CD4-positive, alpha-beta T cell treated with Interleukin-12 subunit alpha and Interleukin-12 subunit beta, for 1 hour (primary cell): ENCODE data around the gene TMPRSS5.
"Not testable (repeated sequence)": the region's sequence is repeated elsewhere in the genome, so short reads cannot be mapped to it uniquely, and the experiment has no call there.

Source experiments
- DNase-seq: peaks from one replicate; pipeline ENCODE4 v3.0.0-alpha.2; 2020

TMPRSS5 gene

DNA sequence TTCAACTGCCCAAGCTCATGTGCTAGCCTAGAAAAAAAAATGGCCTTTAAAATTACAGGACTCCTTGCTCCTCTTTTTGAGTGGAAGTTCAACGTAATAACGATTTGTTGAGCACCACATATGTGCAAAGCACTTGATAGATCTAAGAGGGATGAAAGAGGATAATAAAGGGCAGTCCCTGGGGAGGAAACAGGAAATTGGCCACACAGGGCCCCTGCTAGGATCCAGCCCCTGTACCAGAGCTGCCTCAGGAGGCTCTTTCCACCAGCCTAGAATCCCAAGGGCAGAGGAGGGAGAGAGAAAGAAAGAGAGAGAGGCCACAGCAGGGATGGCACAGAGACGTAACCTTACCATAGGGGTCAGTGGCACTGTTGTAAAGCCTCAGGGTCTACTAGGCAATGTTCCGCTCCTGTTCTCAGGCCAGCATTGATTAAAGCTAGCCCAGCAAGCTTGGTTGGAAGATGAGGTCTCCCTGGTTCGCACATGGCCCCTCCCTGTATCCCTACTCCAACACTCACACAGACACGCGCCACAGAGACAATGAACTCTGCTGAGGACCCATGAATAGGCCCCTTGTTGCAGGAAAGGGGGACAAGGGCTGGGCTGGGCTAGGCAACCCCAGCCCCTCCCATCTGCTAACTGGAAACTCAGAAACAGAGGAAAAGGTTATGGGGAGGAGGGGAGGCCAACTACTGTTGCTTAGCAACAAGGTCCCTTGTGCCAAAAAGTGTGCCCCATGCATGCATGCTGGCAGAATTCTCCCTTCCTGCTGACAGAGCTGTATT, at the start of gene TMPRSS5:
Gene TMPRSS5 (minus strand): TSS at position 438 of the 785 bp plus-strand sequence. CDS start 84 bp downstream, at position 354.
- no peak for DNase-seq

DNA sequence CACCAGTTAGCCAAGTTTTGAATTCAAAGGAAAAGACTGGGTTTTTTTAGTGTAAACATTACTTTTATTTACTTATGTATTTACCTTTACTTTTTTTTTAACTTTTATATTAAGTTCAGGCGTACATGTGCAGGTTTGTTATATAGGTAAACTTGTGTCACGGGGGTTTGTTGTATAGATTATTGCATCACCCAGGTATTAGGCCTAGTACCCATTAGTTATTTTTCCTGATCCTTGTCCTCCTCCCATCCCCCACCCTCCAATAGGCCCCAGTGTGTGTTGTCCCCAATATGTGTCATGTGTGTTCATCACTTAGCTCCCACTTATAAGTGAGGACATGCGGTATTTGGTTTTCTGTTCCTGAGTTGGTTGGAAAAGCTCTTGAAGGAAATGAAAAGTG, 46.8 kb upstream of the TMPRSS5 start:
- no peak for DNase-seq

DNA sequence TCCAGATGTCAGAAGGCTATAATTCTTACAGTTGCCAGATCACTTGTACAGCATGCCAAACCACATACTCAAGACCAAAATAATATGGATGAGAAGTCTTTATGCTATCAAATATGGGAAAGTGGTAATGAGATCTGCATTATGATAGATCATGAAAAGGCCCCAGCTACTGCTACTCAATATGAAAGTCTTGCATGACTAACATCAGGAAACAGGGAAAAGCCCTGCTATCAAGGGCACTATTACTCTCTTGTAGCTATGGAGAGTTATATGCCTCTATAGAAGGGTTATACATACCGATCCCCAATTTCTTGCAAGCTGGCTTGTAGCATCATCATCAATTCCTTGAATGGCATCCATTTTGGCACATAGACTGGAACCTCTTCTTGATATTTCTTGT, 30.2 kb upstream of the TMPRSS5 start:
- no peak for DNase-seq

DNA sequence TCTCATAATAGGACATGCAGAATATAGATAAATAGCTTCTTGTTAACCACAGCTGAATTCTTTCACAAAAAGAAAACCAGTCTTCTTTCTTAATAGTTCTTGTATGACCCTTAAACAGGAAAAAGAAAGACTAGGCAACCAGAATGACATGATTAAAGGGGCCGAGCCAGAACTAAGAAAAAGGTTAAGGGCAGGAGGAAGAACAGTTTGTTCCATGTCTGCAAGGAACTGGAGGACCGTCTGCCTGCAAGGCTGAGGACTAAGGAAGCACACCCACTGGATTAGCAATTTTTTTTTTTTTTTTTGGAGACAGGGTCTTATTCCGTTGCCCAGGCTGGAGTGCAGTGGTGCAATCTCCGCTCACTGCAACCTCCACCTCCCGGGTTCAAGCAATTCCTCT, 26.0 kb upstream of the TMPRSS5 start:
- DNase-seq: no peak

DNA sequence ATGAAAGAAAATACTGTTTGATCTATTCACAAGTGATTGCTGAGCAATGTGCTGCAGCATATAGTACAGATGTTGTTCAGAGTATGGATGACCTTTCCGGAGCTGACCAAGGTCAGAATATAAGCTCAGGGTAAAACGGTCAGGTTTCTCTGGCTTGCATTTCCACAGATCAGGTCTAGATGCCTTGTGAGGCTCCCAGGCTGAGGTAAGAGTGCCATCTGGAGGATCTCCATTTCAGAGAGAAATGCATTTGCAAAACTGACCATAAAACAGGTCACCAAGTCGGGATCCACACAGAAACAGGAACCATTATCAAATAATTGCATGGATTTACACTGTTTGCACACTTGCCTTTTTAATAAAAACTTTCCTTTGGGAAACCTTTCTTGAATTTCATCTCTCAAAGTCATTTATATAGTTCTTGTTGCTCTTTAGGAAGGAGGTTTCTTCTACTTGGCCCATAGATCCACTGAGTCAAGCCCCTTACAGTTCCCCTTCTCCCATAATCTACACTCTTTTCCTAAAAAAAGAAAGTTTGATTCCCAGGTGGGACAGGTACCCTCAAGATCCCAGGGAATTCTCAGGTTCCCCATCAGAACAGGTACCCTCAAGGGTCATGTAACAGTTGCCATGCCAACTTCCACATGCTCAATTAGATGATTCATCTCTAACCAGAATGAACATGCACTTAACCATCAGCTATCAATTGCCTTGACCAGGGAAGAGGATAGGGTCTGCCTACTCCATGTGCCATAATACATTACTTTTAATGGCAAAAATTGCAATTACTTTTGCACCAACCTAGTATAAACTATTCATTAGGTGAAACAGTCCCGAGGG, 25.0 kb upstream of the TMPRSS5 start:
- DNase-seq: no peak

DNA sequence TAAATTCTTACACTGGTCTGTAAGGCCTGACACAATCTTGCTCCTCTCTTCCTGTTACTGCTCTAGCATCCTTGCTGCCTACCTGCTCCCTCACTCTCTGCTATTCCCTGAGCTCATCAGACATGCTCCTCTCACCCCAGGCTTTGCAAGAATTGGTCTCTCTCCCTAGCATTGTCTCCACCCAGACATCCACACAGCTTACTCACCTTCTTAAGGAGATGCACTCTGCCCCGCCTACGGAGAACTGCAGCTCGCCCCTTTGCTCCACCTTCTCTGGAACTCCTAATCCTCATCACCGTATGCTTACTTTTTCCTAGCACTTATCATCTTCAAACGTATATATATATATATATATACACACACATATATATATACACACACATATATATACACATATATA, 23.3 kb upstream of the TMPRSS5 start:
- no peak for DNase-seq

DNA sequence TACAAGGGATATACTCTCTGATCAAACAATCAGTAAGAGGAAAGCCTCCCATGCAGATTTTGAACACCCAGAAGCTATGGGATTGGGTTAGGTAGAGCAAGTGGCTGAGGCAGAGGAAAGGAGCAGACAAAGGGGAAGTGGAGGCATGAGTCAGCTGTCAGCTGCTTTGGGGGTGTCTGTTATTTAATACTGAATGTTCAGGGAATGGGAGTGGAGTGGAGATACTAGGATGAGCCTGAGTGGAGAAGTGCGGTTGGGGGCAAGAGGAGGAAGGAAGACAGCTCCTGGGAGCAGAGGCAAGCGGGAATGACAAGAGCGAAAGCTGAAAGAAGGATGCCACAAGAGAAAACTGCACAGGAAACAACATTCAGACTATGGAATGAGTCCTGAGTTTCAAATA, 22.7 kb upstream of the TMPRSS5 start:
- DNase-seq: no peak

DNA sequence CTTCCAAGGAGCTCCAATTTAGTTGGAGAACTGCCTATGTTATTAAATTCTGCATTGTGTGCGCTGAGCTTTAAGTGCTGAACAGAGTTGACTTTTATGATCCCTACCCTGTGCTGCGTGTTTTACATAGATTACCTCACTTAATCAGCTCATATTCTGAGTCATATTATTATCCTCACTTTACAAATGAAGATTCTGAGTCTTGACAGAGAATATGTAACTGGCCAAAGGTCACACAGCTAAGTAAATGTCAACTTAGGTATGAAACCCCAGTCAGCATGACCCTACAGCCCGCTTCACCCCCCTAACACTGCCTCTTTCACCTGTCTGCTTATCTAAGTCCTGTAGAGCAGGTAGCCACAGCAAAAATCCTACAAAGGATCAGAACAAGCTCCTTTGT, 19.8 kb upstream of the TMPRSS5 start:
- DNase-seq: no peak

DNA sequence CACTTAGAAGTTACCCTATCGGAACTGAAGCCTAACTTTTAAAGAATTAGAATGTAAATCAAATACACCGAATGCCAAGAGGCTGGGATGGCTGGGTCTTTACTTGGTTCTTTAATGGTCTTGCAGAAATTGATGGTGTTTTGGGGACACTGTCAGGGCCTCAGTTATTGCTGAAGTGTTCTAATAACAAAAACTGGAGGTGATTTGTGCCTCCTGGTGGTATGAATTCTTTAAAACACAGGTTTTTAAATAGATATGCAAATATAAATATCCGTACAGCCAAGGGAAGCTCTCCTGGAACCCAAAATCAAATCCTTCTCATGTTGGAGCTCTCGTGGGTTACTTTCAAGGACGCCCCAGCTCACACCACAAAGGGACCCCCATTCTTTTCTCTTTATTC, 19.3 kb upstream of the TMPRSS5 start:
- DNase-seq: no peak

DNA sequence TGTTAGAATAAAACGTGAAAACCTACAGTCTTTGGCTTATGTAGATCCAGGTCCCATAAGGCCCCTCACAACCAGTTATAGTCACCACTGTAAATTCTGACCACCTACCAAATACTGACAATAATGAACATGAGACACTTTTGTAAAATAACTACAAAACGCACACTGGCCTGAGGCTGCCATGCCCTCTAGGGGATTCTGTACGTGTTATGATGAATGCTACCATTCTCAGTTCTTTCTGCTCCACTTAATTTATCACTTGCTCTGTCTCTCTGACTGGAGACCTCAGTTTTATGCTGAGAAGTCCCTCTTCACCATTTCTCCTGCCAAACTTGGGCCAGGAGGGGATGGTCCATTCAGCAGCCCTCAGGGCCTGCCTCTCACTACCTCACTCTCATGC, 18.7 kb upstream of the TMPRSS5 start:
- no peak for DNase-seq

DNA sequence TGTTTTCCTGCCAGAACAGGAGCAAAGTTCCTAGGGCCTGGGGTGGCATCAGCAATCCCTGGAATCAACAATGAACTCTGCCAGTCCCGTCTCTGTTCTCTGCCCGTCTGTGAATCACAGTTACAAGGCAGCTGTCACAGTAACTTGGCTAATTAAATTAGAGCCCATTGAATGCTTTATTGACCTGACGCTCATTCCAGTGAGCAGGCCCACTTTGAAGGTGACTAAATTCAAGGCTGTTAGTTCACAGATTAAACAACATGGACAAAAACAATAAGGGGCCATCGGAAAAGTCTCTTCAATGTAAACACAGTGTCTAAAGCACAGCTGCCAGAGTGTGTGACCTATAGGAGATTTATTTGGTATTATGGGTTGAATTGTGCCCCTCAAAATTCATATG, 17.7 kb upstream of the TMPRSS5 start:
- DNase-seq: no peak

DNA sequence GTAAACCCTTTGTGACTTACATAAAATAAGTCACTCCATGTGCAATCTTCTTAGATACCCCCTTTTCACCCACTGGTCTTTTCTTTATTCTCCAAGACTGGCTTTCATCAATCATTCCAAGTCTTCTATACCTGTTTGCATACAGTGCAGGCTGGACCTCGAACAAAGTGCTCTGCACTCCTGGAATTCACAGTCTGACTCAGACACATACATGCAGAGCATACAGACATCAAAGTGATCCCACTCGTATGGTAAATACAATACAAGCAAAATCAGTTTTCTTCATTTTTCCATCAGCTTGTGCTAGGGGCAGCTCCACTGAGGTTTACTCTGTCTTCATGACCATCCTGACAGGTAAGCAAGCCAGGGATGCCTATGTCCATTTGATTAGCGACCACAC, 16.8 kb upstream of the TMPRSS5 start:
- no peak for DNase-seq

DNA sequence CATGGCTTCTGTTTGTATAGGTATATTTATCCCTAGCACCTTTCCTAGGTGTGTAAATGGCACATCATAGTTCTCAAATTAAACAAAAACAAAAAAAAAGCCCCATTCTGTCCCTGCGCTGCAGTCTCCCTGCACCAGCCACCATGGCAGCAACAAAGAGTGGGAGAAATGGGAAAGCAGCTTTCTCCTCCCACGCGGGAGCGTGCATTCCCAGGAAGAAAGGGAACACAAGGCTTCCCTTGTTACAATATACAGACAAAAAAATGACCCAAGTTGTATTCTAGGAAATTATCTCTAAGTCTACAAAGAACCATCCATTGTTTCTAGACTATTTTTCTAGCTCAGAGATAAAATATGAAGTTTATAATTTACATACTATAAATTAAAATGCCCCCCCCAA, 16.1 kb upstream of the TMPRSS5 start:
- DNase-seq: no peak

DNA sequence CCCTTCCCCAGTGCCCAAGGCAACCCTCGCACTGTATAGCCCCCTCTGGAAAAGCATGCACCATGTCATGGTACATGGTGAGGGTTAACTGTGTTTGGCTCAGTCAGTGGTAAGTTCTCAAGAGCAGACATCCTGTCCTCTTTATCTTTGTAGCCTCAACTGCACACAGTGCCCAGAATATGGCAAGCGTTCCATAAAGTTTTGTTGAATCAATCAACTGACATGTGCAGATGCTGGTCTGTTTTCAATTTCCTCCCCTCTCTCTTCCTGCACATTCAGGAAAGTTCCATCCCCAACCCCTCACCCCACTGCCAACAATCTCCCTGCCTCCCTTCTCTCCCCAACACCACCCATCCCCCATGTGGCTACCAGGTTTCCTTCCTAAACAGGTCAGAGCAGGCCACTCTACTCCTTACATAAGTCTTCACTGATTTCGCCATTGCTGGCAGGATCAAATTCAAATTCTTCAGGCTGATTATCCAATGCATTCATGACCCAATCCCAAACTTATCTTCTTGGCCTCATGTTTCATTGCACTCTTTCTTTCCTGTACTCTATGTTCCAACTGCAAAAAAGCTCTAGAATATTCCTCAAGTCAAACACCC, 15.5 kb upstream of the TMPRSS5 start:
- DNase-seq: no peak

DNA sequence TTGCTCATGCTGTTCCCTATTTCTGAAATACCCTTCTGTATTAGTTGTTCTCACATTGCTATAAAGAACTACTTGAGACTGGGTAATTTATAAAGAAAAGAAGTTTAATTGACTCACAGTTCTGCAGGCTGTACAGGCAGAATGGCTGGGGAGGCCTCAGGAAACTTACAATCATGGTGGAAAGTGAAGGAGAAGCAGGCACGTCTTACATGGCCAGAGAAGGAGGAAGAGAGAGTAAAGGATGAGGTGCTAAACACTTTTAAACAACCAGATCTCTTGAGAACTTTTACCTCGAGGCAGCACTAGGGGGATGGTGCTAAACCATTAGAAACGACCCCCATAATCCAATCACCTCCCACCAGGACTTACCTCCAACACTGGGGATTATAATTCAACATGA, 14.4 kb upstream of the TMPRSS5 start:
- not testable (repeated sequence) for DNase-seq

DNA sequence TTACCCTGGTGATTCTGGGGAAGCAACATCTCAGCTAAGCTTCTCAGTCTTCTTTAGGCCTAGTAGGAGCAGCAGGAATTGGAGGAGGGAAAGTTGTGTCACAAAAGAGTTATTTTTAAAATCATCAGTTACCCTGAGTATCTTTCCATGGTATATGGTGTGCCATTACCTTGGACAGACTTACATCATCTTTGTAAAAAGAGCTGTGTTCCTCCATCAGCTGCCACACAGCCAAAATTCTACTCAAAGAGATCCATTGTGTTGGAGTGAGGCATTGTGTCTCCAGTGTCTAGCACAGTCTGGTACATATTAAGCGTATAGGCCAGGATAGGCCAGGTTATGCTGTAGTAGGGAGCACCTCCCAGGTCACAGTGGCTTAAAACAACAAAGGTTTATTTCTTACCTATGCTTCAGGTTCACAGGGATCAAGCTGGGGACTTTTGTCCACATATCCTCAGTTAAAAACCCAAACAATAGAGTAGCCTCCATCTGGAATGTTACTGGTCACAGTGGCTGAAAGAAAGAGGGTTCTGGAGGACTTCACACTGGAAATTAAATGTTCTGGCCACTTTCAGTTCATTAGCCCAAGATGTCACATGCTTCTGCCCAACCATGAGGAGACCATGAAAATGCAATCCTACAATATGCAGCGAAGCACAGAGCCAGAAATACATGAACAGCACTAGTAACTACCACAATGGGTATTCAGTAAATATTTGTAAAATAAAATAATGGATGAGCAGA, 9.9 kb upstream of the TMPRSS5 start:
- no peak for DNase-seq

DNA sequence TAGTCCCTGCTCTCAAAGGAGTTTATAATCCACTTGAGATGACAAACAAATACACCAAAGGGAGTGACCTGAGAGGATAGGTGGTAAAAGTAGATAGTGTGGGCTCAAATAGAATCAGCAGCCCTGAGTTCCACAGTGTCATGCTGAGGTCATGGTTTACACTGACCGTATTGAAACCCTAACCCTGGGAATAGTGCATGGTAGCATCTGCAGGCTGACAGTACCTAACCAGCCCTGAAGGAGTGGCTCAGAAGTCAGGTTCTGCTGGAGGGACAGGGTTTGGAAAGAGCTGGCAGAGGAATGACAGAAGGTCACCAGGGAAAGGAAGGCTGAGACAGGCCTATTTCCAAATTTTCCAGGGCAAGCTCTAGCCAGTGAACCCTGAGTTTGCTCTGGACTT, 9.2 kb upstream of the TMPRSS5 start:
- DNase-seq: no peak

DNA sequence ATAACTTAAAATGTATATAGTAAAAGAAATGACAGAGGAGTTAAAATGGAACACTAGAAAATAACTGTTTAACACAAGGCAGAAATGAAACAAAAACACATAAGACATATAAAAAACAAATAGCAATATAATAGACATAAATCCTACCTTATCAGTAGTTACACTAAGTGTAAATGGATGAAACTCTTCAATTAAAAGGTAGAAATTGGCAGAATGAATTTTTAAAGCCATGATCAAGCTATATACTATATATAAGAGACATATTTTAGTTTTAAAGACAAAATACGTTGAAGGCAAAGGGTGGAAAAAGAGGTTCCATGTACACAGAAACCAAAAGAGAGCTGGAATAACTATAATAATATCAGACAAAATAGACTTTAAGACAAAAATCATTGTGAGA, 4.9 kb upstream of the TMPRSS5 start:
- no peak for DNase-seq

DNA sequence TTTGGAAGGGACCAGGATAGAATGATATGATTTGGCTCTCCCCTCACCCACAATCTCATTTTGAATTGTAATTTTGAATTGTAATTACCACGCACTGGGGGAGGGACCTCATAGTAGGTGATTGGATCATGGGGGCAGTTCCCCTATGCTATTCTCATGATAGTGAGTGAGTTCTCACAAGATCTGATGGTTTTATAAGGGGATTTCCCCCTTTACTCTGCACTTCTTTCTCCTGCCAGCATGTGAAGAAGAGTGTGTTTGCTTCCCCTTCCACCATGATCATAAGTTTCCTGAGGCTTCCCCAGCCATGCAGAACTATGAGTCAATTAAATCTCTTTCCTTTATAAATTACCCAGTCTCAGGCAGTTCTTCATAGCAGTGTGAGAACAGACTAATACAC, 2.6 kb downstream of the TMPRSS5 start:
- DNase-seq: not testable (repeated sequence)

DNA sequence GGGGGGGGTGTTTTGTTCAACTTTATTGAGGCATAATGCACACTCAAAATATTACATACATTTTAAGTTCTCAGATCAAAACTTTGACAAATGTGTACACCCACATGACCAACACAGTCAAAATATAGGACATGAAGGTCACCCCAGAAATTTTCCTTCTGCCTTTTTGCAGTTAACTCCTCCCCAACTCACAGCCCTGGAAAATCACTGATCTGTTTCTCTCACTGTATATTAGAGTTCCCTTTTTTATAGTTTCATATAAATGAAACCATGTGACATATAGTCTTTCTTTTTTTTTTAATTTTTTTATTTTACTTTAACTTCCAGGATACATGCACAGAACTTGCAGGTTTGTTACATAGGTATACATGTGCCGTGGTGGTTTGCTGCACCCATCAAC, 4.6 kb downstream of the TMPRSS5 start:
- DNase-seq: no peak

DNA sequence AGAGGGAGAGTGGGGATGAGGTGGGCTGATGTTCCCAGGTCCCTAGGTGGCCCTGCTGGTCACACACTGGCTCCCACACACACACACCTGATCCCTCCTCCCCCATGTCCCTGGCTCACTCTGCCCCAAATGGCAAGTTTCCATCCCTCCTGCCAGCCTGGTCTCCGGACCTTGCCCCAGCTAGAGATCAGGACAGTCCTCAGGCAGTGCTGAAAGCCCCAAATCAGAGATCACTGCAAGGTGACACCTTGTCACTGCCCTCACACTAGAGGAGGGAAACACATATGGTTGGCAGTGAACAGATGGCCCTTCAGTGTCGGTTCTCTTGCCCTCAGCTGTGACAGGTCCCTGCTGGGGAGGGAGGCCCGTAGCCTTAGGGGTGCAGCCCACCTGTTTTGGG, 7.6 kb downstream of the TMPRSS5 start:
- no peak for DNase-seq

DNA sequence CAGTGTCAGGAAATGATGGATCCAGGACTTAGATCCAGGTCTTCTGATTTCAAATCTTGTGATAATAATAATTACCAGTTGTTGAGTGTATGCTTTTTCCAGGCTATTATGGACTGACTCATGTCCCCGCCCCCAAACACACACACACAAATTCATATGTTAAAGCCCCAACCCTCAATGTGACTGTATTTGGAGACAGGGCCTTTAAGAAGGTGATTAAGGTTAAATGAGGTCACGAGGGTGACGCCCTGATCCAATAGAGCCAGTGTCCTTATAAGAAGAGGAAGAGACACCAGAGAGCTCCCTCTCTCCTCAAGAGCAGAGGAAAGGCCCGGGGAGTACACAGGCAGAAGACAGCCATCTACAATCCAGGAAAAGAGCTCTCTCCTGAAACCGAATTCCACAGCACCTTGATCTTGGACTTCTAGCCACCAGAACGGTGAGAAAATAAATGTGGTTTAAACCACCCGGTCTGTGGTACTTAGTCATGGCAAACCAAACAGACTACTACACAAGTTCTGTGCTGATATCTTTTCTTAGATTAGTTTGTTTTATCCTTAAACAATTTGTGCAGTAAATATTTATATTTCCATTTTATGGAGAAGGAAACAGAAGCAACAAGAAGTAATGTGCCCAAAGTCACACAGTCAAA, 8.2 kb downstream of the TMPRSS5 start:
- no peak for DNase-seq

DNA sequence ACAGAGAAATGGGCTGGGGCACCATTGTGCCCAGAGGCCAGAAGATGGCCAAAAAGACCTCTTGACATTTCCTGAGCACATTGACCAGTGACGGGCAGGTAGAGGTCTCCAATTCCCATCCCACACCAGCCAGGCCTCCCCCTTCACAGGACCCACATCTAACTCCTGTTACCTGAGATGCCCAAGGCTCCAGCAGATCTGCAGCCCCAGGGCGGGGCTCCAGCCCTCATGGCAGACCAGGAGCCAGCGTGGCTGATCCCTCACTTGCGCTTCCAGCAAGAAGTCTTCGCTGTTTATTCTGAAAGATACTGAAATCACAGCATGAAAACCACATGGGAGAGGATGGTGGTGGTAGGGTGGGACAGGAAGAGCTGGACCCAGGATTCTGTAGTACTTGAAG, 9.0 kb downstream of the TMPRSS5 start:
- no peak for DNase-seq
